ENCODE data around the gene CDCP2. TPM values are rescaled to one million over a fixed set of nuclear protein-coding genes. Genes with fewer than 3 reads are reported as not detected.

CDCP2 gene
- total RNA-seq, 1 donor from 2014 or later: not detected

DNA sequence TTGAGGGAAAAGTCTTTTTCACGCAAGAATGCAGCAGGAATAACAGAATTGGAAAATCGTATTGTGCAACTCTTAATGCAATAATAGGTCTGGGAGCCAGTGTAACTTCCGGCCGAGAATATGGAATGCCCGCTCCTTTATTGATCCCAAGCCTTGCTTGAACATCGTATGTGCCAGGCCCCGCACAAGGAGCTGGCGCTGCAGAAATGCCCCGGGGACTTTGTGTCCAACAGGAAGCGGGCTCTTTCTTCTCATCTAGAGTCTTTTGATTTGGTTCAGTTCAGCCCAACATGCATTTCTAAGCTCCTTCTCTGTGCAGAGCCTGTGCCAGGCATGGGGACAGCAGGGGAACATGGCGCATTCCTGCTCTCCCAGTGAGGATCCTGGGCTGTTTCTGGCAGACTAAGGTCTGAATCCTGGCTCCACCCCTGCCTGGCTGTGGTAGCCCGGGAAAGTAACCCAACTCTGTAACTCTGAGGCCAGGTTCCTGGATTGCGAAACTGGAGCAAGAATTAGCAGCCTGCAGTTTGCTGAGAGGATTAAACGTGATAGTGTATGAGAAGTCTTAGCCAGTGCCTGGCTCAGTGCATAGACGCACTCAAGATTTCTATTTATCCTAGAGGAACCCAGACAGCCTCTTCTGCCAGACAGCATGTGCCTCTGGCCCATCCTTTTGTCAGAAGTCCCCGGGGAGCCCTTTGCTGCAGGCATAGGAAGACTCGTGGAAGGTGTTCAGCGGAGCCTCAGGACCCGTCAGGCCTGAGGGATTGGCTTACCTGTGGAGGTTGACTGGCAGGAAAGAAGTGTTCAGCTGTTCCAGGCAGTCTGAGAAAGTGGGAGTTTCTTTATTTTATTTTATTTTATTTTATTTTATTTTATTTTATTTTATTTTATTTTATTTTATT lies 987 bp upstream of the CDCP2 start:
- DNase-seq (ENCODE audit: low read depth) (peak; percentile 69), FAIRE-seq (no peak)
- no peaks in the 10 kb centered on the region for H3K36me3 ChIP-seq (ENCODE audit: control insufficient read depth, insufficient read depth, low read length)
- no peak overlapping the region for H3K4me3 ChIP-seq (ENCODE audit: low read depth, low read length)
- no peaks in the 10 kb centered on the region for H3K27me3 ChIP-seq (ENCODE audit: control insufficient read depth, insufficient read depth, low read length)
- no peak for TF ChIP-seq CTCF (IDR thresholded peaks at IDR 0.05; ENCODE audit: insufficient read depth, low read length, severe bottlenecking)

DNA sequence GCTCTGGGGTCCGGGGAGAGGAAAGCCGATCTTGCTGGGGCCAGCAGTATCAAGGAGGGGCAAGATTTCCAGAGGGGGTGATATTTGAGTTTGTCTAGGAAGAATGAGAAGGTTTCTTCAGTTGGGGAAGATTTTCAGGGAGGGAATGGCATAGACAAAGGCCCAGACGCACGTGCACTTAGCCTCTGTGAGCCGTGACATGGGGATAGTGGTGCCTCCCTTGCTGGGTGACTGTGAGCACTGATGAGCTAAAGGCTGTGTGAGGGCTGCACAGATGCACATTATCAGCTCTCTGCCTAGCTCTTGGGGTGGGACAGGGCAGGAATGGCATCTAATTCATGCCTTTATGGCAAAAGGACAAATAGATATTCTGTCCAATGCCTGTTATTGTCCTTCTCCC lies 1.8 kb downstream of the CDCP2 start:
- TF ChIP-seq CTCF (IDR thresholded peaks at IDR 0.05; ENCODE audit: insufficient read depth, low read length, severe bottlenecking): no peak
- H3K4me3 ChIP-seq (ENCODE audit: low read depth, low read length): no peak overlapping the region
- no peaks in the 10 kb centered on the region for H3K36me3 ChIP-seq (ENCODE audit: control insufficient read depth, insufficient read depth, low read length)
- FAIRE-seq (no peak), DNase-seq (ENCODE audit: low read depth) (no peak)
- H3K27me3 ChIP-seq (ENCODE audit: control insufficient read depth, insufficient read depth, low read length): no peaks in the 10 kb centered on the region

DNA sequence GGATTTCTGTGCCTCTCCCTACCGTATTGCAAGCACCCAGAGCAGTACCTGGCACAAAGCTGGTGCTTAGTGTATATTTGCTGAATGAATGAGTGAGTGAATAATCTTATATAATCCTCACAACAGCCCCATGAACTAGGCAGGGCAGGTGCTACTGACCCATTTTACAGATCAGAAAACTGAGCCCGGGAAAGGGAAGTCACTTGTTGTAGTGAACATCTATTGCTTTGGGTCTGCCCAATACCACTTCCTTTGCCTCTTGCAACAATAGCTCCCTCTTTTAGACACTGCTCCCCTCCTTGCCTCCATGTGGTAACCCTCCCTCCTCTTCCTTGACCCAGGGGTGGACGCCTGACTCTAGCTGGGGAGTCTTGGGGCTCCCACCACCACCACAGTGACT lies 3.1 kb downstream of the CDCP2 start:
- TF ChIP-seq CTCF (IDR thresholded peaks at IDR 0.05; ENCODE audit: insufficient read depth, low read length, severe bottlenecking): no peak
- Histone ChIP-seq H3K36me3 (ENCODE audit: control insufficient read depth, insufficient read depth, low read length) (no peaks in the 10 kb centered on the region), H3K27me3 (ENCODE audit: control insufficient read depth, insufficient read depth, low read length) (no peaks in the 10 kb centered on the region), H3K4me3 (ENCODE audit: low read depth, low read length) (no peak overlapping the region)
- no peak for FAIRE-seq
- DNase-seq (ENCODE audit: low read depth): no peak

DNA sequence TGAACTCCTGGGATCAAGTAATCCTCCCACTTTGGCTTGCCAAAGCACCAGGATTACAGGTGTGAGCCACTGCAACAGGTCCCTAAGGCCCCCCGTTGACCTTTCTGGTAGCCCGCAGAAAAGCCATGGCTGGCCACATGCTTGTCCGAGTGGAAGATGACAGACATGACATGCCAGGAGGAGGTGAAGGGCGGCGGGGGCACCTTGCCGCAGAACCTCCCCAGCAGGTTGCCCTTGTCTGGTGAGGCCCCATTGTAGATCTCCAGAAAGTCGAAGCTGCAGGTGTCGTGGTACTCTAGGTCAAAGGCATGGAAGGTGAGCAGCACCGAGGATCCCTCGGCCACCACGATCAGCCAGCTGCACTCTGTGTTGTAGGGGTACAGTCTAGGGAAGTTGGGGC lies 8.4 kb downstream of the CDCP2 start:
- TF ChIP-seq CTCF (IDR thresholded peaks at IDR 0.05; ENCODE audit: insufficient read depth, low read length, severe bottlenecking): no peak
- H3K4me3 ChIP-seq (ENCODE audit: low read depth, low read length): no peak overlapping the region
- peaks cover 3% of the 10 kb centered on the region for H3K27me3 ChIP-seq (ENCODE audit: control insufficient read depth, insufficient read depth, low read length)
- no peak for DNase-seq (ENCODE audit: low read depth)
- FAIRE-seq: no peak
- no peaks in the 10 kb centered on the region for H3K36me3 ChIP-seq (ENCODE audit: control insufficient read depth, insufficient read depth, low read length)

DNA sequence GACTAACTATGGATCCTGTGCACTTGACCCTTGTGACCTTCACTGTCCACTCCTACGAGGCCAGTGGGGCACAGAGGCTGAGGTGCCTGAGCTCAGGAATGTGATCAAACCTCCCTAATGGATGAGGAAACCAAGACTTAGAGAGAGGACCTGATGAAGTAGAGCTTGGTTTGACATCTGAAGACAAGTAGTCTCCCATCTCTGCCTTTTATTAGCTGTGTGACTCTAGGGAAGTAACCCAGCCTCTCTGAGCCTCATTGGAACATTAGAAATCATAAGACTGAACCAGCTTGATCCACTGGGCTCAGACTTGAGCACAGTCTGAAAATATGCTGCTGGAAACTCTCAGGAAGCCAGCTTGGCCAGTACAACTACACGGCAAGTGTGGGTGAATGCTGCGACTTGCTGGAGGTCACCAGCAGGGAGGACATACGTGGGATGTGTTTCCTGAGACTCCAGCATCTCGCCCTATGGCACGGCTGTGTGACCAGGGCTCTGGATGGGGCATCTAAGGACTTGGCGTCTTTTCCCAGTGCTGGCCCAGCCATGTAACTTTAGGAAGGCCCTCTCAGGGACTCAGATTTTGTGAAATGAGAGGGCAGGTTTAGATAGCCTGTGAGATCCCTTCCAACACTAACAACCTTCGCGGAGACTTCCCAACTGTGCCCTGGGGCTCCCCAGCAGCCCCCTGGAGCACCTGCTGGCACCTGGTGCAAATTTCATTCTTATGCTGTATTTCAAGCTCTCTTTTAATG lies 10.5 kb downstream of the CDCP2 start:
- FAIRE-seq (peak; percentile 18), DNase-seq (ENCODE audit: low read depth) (no peak)
- peaks cover 3% of the 10 kb centered on the region for H3K27me3 ChIP-seq (ENCODE audit: control insufficient read depth, insufficient read depth, low read length)
- no peaks in the 10 kb centered on the region for H3K36me3 ChIP-seq (ENCODE audit: control insufficient read depth, insufficient read depth, low read length)
- no peak overlapping the region for H3K4me3 ChIP-seq (ENCODE audit: low read depth, low read length)
- TF ChIP-seq CTCF (IDR thresholded peaks at IDR 0.05; ENCODE audit: insufficient read depth, low read length, severe bottlenecking): no peak

Measured in bronchial epithelial cell (primary cell).